CD14-positive monocyte (primary cell): ENCODE measurements around the gene HEPACAM2. TPM values are rescaled to one million over a fixed set of nuclear protein-coding genes. Genes with fewer than 3 reads are reported as not detected.

Experiments used
- DNase-seq, 3 donors: peaks; one replicate each; pipeline ENCODE4 v3.0.0-alpha.2; 2011 to 2022
- H2AFZ ChIP-seq: 2 replicates; pipeline ENCODE4 v1.6.0; 2012; ENCODE audit warnings: mild to moderate bottlenecking, low read depth, low read length, inconsistent platforms; ENCODE audit not compliant: insufficient read depth, poor library complexity, severe bottlenecking
- H3K27ac ChIP-seq, 2 donors: 1 replicate in 1 of 2; 2 replicates in 1 of 2; pipeline ENCODE4 v1.5.1; 2012 to 2013; ENCODE audit warnings: low read length in 2 of 2, control low read depth in 1 of 2, inconsistent platforms in 1 of 2, low read depth in 1 of 2, mild to moderate bottlenecking in 1 of 2
- H3K27me3 ChIP-seq, 2 donors: one replicate each; pipeline versions ENCODE4 v1.6.0 to v1.6.1; 2011 to 2013; ENCODE audit warnings: low read length in 2 of 2; ENCODE audit not compliant: control insufficient read depth in 2 of 2, insufficient read depth in 2 of 2
- H3K36me3 ChIP-seq, 2 donors: replicated peaks in 1 of 2; 1 replicate in 1 of 2; 2 replicates in 1 of 2; pipeline versions ENCODE4 v1.5.1 to v1.6.1; 2012 to 2013; ENCODE audit warnings: low read length in 2 of 2, control low read depth in 1 of 2, inconsistent platforms in 1 of 2, mild to moderate bottlenecking in 1 of 2; ENCODE audit not compliant: insufficient read depth in 2 of 2, control insufficient read depth in 1 of 2
- H3K4me1 ChIP-seq, 2 donors: 1 replicate in 1 of 2; 2 replicates in 1 of 2; pipeline versions ENCODE4 v1.5.1 to v1.6.1; 2012 to 2013; ENCODE audit warnings: low read length in 2 of 2, control low read depth in 1 of 2, inconsistent platforms in 1 of 2, mild to moderate bottlenecking in 1 of 2, moderate library complexity in 1 of 2; ENCODE audit not compliant: insufficient read depth in 2 of 2, control insufficient read depth in 1 of 2
- H3K4me2 ChIP-seq: replicated peaks from 2 replicates; pipeline ENCODE3; 2012; ENCODE audit warnings: low read length, moderate library complexity, mild to moderate bottlenecking; ENCODE audit not compliant: poor library complexity, severe bottlenecking; ENCODE audit errors: extremely low read depth
- H3K4me3 ChIP-seq, 3 experiments: fragments of 200-600 bp in 1 of 3; sonication (generic) in 1 of 3; replicated peaks in 1 of 3; 1 replicate in 2 of 3; 2 replicates in 1 of 3; pipeline ENCODE4 v1.5.1; 2011 to 2013; ENCODE audit warnings: low read length in 3 of 3, mild to moderate bottlenecking in 3 of 3, control low read depth in 2 of 3, low read depth in 2 of 3, inconsistent platforms in 1 of 3, moderate library complexity in 1 of 3
- H3K79me2 ChIP-seq: 2 replicates; pipeline ENCODE4 v1.6.0; 2012; ENCODE audit warnings: mild to moderate bottlenecking, control low read depth, inconsistent platforms, low read length, moderate library complexity; ENCODE audit not compliant: insufficient read depth
- H3K9ac ChIP-seq: 2 replicates; pipeline ENCODE4 v1.6.0; 2017; ENCODE audit warnings: low read length, mild to moderate bottlenecking; ENCODE audit not compliant: insufficient read depth, poor library complexity, severe bottlenecking
- H3K9me3 ChIP-seq, 2 donors: replicated peaks in 1 of 2; 1 replicate in 1 of 2; 2 replicates in 1 of 2; pipeline versions ENCODE4 v1.5.1 to v1.6.1; 2012 to 2013; ENCODE audit warnings: low read length in 2 of 2, control low read depth in 1 of 2; ENCODE audit not compliant: control insufficient read depth in 1 of 2, insufficient read depth in 1 of 2
- H4K20me1 ChIP-seq: 2 replicates; pipeline ENCODE4 v1.6.0; 2012; ENCODE audit warnings: mild to moderate bottlenecking, low read length, control low read depth, moderate library complexity; ENCODE audit not compliant: insufficient read depth
- H3K27ac Mint-ChIP-seq, 7 donors: one replicate each; pipeline ENCODE4 v1.8.0; 2020; ENCODE audit warnings: mild to moderate bottlenecking in 7 of 7, mixed read lengths in 7 of 7, moderate library complexity in 6 of 7, inconsistent platforms in 2 of 7
- H3K27me3 Mint-ChIP-seq, 3 donors: one replicate each; pipeline ENCODE4 v1.8.0; 2021 to 2022; ENCODE audit warnings: low read depth in 3 of 3, mild to moderate bottlenecking in 3 of 3, mixed read lengths in 3 of 3, moderate library complexity in 3 of 3, inconsistent platforms in 1 of 3
- H3K36me3 Mint-ChIP-seq, 2 donors: one replicate each; pipeline ENCODE4 v1.8.0; 2020; ENCODE audit warnings: mixed read lengths in 2 of 2, inconsistent platforms in 1 of 2, mild to moderate bottlenecking in 1 of 2
- H3K4me1 Mint-ChIP-seq: one replicate; pipeline ENCODE4 v1.8.0; 2020; ENCODE audit warnings: mild to moderate bottlenecking, mixed read lengths
- H3K4me3 Mint-ChIP-seq, 2 donors: one replicate each; pipeline ENCODE4 v1.8.0; 2020; ENCODE audit warnings: mild to moderate bottlenecking in 2 of 2, mixed read lengths in 2 of 2, moderate library complexity in 1 of 2
- H3K9me3 Mint-ChIP-seq, 7 donors: one replicate each; pipeline ENCODE4 v1.8.0; 2020 to 2022; ENCODE audit warnings: mixed read lengths in 7 of 7, mild to moderate bottlenecking in 6 of 7, moderate library complexity in 6 of 7, inconsistent platforms in 2 of 7
- WGBS: methylation state at CpG from one replicate; pipeline ENCODE4 v1.1.5; 2013; ENCODE audit warnings: missing lambda C conversion rate; ENCODE audit not compliant: insufficient coverage; 5-methylcytosine and 5-hydroxymethylcytosine counted together
- intact Hi-C, 2 donors: fragments of 100-400 bp; cut with micrococcal nuclease; formaldehyde crosslinking; loops; one replicate each; pipeline versions ENCODE4 v1.15.0 to v1.15.1; 2023
- polyA plus RNA-seq, 3 donors: library from polyadenylated mRNA; depleted of rRNA in 1 of 3; unstranded in 2 of 3; stranded (reverse) in 1 of 3; fragments of 300-500 nt in 2 of 3; fragments of >200 nt in 1 of 3; fragmentation: Illumina TruSeq in 2 of 3; gene quantifications; 1 replicate in 2 of 3; 2 replicates in 1 of 3; pipeline ENCODE4 v1.2.3, GENCODE V29; 2012 to 2021
- TF ChIP-seq, protein P1 (sequence below): fragments of 200-600 bp; IDR thresholded peaks from one replicate; pipeline ENCODE4 v1.8.0; 2022; ENCODE audit warnings: antibody characterized with exemption, mild to moderate bottlenecking

Gene HEPACAM2
- polyA plus RNA-seq, 3 donors: 0.11 TPM; not detected in 2

DNA sequence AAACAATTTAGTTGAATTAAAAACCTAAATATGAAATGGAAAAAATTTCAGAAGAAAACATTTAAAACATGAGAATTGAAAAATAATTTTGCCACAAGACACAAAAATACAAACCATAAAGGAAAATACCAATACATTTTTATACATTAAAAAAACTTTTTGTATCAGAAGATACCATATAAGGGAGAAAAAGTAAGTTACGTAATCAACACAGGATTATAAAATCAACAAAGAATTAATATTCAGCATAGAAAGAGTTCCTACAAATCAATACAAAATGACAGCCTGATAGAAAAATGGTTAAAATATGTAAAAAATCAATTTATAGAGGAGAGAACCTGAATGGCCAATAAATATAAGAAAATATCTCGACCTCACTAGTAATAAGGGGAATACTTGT lies 61.5 kb downstream of the HEPACAM2 start:
- intact Hi-C loops: no loop called here
- H3K4me3 Mint-ChIP-seq: no peak overlapping the region

DNA sequence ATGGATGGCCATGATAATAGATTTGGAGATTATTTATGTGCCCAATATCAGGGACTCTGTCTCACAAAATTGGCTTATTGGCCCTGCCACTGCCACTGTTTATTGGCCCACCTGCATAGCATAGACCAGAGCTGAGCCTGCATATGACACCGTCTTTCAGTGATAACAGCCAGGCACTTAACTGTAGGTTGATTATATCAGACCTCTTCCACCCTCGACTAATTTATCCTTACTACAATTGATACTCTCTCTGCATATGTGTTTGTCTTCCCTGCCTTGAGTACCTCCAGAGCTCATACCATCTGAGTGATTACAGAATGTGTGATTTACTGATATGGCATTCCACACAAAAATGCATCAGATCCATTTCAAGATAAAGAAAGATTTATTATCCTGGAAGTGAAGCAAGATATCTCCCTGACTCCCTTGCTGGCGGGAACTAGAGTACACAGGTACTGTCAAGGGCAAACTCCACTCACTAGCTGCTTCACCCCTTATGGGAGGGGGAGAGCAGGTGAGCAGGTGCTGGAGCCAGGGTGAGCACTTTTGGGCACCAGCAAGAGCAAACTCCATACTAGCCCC lies 65.0 kb downstream of the HEPACAM2 start:
- no peak overlapping the region for H3K9ac ChIP-seq
- H2AFZ ChIP-seq: no peak overlapping the region
- no peaks in the 10 kb centered on the region for H4K20me1 ChIP-seq
- H3K36me3 Mint-ChIP-seq: no peaks in the 10 kb centered on the region
- H3K9me3 Mint-ChIP-seq: peaks cover 5 to 24% (median 14%) of the 10 kb centered on the region in 7 donors
- no peak overlapping the region for H3K27ac ChIP-seq
- peaks cover 2% of the 10 kb centered on the region for H3K4me1 Mint-ChIP-seq
- no peak overlapping the region for H3K4me3 ChIP-seq
- H3K27me3 Mint-ChIP-seq: no peaks in the 10 kb centered on the region
- no peak overlapping the region for H3K4me2 ChIP-seq
- H3K27ac Mint-ChIP-seq: no peak overlapping the region
- no peak overlapping the region for H3K4me3 Mint-ChIP-seq
- no peak for DNase-seq
- no CpG with 5 or more reads among the region's 3 CpGs for WGBS
- TF ChIP-seq, protein P1, sequence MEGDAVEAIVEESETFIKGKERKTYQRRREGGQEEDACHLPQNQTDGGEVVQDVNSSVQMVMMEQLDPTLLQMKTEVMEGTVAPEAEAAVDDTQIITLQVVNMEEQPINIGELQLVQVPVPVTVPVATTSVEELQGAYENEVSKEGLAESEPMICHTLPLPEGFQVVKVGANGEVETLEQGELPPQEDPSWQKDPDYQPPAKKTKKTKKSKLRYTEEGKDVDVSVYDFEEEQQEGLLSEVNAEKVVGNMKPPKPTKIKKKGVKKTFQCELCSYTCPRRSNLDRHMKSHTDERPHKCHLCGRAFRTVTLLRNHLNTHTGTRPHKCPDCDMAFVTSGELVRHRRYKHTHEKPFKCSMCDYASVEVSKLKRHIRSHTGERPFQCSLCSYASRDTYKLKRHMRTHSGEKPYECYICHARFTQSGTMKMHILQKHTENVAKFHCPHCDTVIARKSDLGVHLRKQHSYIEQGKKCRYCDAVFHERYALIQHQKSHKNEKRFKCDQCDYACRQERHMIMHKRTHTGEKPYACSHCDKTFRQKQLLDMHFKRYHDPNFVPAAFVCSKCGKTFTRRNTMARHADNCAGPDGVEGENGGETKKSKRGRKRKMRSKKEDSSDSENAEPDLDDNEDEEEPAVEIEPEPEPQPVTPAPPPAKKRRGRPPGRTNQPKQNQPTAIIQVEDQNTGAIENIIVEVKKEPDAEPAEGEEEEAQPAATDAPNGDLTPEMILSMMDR: no peak
- H3K36me3 ChIP-seq: no peaks in the 10 kb centered on the region
- H3K27me3 ChIP-seq: no peaks in the 10 kb centered on the region
- H3K9me3 ChIP-seq: peaks cover 9 to 13% of the 10 kb centered on the region in 2 donors
- intact Hi-C loops: no loop called here
- H3K4me1 ChIP-seq: no peaks in the 10 kb centered on the region
- H3K79me2 ChIP-seq: no peaks in the 10 kb centered on the region

More for the DNA sequence above, 61.5 kb downstream of the HEPACAM2 start:
- H3K4me1 ChIP-seq: no peaks in the 10 kb centered on the region
- TF ChIP-seq, protein P1: no peak
- H3K27me3 Mint-ChIP-seq: peaks cover 2 to 3% (median 2%) of the 10 kb centered on the region in 3 donors
- no peak overlapping the region for H3K4me3 ChIP-seq
- H3K4me1 Mint-ChIP-seq: peaks cover 2% of the 10 kb centered on the region
- no peaks in the 10 kb centered on the region for H4K20me1 ChIP-seq
- no peak for DNase-seq
- H3K36me3 Mint-ChIP-seq: no peaks in the 10 kb centered on the region
- H3K9me3 ChIP-seq: peaks cover 12 to 17% of the 10 kb centered on the region in 2 donors
- no peaks in the 10 kb centered on the region for H3K79me2 ChIP-seq
- no peaks in the 10 kb centered on the region for H3K27me3 ChIP-seq
- H3K27ac ChIP-seq: no peak overlapping the region
- no CpG with 5 or more reads among the region's 2 CpGs for WGBS
- no peaks in the 10 kb centered on the region for H3K36me3 ChIP-seq
- H3K27ac Mint-ChIP-seq: no peak overlapping the region
- H3K4me2 ChIP-seq: no peak overlapping the region
- peaks cover 16 to 41% (median 25%) of the 10 kb centered on the region in 7 donors for H3K9me3 Mint-ChIP-seq
- H2AFZ ChIP-seq: no peak overlapping the region
- no peak overlapping the region for H3K9ac ChIP-seq
